IPS-15b (cell line): ENCODE measurements around the gene LMNTD1.

ENCODE experiments used
- H3K27me3 ChIP-seq: one replicate; pipeline ENCODE4 v1.6.1; 2013; ENCODE audit warnings: low read length; ENCODE audit not compliant: control insufficient read depth, insufficient read depth
- H3K36me3 ChIP-seq: one replicate; pipeline ENCODE4 v1.6.1; 2013; ENCODE audit warnings: low read length; ENCODE audit not compliant: control insufficient read depth, insufficient read depth
- H3K4me1 ChIP-seq: one replicate; pipeline ENCODE4 v1.6.1; 2013; ENCODE audit warnings: mild to moderate bottlenecking, low read length; ENCODE audit not compliant: control insufficient read depth, insufficient read depth
- H3K4me3 ChIP-seq: one replicate; pipeline ENCODE4 v1.5.1; 2013; ENCODE audit warnings: low read depth, low read length
- H3K9ac ChIP-seq: one replicate; pipeline ENCODE4 v1.6.1; 2013; ENCODE audit warnings: low read depth, mild to moderate bottlenecking, low read length
- H3K9me3 ChIP-seq: one replicate; pipeline ENCODE4 v1.6.1; 2013; ENCODE audit warnings: mild to moderate bottlenecking, low read length; ENCODE audit not compliant: control insufficient read depth, insufficient read depth

The LMNTD1 gene

DNA sequence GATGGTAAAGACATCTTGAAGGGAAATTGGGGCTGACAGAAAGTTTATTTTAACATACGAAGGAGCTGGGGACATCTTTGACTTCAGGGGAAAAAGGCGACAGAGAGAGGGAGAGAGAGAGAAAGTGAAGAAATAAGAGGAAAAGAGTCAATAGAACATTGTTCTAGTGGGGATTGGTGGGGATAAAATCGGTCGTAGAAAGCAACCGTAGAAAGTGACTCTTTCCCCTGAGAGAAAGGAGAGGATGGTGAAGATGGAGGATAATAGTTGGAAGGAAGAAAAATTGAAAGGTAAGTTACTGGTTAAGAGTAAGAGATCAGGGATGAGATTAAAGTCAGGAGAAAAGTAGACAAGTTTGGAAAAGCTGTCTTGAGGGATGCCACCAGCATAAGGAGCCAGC, 75.9 kb downstream of the LMNTD1 start:
- no peak overlapping the region for H3K9ac ChIP-seq
- no peaks in the 10 kb centered on the region for H3K4me1 ChIP-seq
- no peaks in the 10 kb centered on the region for H3K36me3 ChIP-seq

DNA sequence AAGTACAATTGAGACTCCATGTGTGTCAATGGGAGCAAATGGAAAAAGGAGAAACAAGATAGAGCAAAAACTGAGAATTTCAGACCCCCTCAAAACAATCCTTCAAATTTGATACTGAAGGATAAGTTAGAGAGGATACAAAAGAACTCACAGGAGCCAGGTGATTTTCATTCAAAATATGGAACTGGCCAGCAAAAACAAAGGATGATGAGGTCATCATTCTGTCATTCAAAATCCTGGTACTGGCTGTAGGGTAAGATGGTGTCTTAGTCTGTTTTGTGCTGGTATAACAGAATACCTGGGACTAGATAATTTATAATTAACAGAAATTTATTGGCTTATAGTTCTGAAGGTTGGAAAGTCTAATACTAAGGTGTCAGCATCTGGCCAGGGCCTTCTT, 80.6 kb downstream of the LMNTD1 start:
- Histone ChIP-seq H3K4me1 (no peaks in the 10 kb centered on the region), H3K36me3 (no peaks in the 10 kb centered on the region), H3K27me3 (no peaks in the 10 kb centered on the region), H3K4me3 (no peak overlapping the region), H3K9ac (no peak overlapping the region), H3K9me3 (no peaks in the 10 kb centered on the region)

More for the DNA sequence above, 75.9 kb downstream of the LMNTD1 start:
- Histone ChIP-seq H3K27me3 (no peaks in the 10 kb centered on the region), H3K9me3 (no peaks in the 10 kb centered on the region), H3K4me3 (no peak overlapping the region)

- H3K27me3 ChIP-seq = no peaks in the 10 kb centered on the region
- no peaks in the 10 kb centered on the region for H3K9me3 ChIP-seq
- H3K36me3 ChIP-seq = no peaks in the 10 kb centered on the region
- no peaks in the 10 kb centered on the region for H3K4me1 ChIP-seq
- no peak overlapping the region for H3K4me3 ChIP-seq
- H3K9ac ChIP-seq = no peak overlapping the region
Observed at GRCh38 chr12:25469861-25470260, 83.2 kb downstream of the LMNTD1 start.

DNA sequence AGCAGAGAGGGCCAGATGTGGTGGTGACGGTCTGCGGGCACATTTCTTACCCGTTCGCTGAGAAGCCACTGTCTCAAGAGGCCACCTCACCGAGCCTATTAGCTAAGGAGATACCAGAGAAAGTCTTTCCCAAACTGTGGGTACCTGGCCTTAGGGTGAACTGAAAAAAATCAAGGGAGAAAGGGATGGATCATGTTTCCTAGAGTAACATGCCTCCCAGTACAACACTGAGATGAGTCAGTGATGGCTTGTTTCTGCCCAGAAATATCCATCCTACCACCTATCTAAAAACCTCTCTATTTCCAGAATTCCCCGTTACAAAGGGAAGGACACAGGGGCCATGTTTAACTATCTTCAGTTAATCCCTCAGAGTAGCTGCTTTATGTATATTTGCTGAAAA, 83.7 kb downstream of the LMNTD1 start:
- Histone ChIP-seq H3K9me3 (no peaks in the 10 kb centered on the region), H3K4me1 (no peaks in the 10 kb centered on the region), H3K27me3 (no peaks in the 10 kb centered on the region), H3K4me3 (no peak overlapping the region), H3K36me3 (no peaks in the 10 kb centered on the region), H3K9ac (no peak overlapping the region)

DNA sequence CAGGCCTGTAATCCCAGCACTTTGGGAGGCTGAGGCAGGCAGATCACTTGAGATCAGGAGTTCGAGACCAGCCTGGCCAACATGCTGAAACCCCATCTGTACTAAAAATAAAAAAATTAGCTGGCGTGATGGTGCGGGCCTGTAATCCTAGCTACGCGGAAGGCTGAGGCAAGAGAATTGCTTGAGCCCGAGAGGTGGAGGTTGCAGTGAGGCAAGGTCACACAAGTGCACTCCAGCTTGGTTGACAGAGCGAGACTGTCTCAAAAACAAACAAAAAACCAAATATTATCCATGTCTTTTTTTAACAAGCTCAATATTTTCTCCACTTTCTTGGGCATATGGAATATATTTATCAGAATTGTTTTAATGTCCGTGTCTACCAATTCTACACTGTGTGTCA, 89.6 kb downstream of the LMNTD1 start:
- Histone ChIP-seq H3K27me3 (no peaks in the 10 kb centered on the region), H3K9me3 (no peaks in the 10 kb centered on the region), H3K36me3 (no peaks in the 10 kb centered on the region), H3K9ac (no peak overlapping the region), H3K4me3 (no peak overlapping the region), H3K4me1 (no peaks in the 10 kb centered on the region)

DNA sequence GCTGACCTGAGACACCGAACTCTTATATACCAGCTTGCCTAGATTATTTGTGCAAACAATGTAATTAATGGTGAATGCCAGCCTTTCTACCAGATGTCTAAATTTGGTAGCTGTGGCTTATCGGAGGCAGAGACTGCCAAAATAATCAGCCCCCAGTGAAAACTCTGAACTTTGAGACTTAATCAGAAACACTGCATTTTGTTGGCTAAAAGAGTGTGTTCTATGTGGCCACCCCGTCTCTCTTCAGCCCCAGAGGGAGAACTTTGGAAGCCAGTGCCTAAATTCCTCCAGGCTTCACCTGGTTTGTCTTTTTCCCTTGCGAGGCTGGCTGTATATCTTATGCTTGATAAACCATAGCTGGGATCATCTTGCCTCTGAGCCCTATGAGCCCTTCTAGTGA, 90.1 kb downstream of the LMNTD1 start:
- Histone ChIP-seq H3K9me3 (no peaks in the 10 kb centered on the region), H3K27me3 (no peaks in the 10 kb centered on the region), H3K9ac (no peak overlapping the region), H3K4me1 (no peaks in the 10 kb centered on the region), H3K36me3 (no peaks in the 10 kb centered on the region), H3K4me3 (no peak overlapping the region)

DNA sequence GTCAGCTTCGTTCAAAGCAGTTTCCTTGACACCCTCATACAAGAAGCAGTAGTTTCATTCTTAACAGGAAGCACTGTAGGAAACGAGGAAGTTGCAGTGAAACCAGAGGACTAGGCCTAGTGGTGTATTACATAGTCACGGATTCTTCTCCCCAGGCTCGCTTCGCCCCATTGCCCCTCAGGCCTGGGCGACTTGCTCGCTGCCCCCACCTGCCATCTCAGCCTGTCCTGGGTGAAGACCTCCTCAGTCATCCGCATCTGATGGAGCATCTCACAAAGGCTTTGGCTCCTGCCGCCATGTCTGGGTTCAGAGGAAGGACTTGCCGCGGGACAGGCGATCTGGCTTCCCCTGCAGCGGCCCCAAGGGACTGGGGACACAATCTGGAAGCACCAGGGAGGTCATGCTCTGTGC, 93.5 kb downstream of the LMNTD1 start:
- no peak overlapping the region for H3K9ac ChIP-seq
- H3K27me3 ChIP-seq = no peaks in the 10 kb centered on the region
- H3K4me3 ChIP-seq = no peak overlapping the region
- no peaks in the 10 kb centered on the region for H3K36me3 ChIP-seq
- no peaks in the 10 kb centered on the region for H3K9me3 ChIP-seq
- H3K4me1 ChIP-seq = no peaks in the 10 kb centered on the region

DNA sequence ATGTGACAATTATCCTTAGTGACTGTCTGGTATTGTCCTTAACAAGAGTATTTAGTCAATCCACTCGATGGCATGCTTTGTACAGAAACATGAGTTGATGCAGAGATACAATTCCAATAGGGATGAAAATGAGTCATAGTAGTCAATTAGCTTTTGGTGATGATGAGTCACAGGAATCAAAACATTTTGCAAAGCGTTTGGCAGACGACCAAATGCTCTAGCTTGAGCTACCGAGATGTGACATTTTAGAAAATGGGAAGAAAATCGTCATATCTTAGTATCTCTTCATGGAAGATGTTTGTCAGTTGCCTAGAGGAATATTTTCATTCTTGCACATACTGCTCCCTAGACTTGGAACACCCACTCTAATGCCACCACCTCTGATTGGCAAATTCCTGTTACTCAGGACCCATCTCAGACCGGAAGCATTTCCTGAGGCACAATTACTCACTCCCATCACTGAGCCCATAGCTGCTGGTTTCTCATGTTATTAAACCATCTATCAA, 95.0 kb downstream of the LMNTD1 start:
- no peaks in the 10 kb centered on the region for H3K9me3 ChIP-seq
- H3K27me3 ChIP-seq = no peaks in the 10 kb centered on the region
- no peaks in the 10 kb centered on the region for H3K4me1 ChIP-seq
- no peaks in the 10 kb centered on the region for H3K36me3 ChIP-seq
- no peak overlapping the region for H3K4me3 ChIP-seq
- H3K9ac ChIP-seq = no peak overlapping the region

DNA sequence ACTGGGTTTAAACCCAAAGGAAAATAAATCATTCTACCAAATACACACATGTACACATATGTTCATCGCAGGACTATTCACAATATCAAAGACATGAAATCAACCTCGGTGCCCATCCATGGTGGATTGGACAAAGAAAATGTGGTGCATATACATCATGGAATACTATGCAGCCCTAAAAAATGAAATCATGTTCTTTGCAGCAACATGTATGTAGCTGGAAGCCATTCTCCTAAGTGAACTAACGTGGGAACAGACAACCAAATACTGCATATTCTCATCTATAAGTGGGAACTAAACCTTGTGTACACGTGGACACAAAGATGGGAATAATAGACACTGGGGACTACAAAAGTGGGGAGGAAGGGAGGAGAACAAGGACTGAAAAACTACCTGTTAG, 96.6 kb downstream of the LMNTD1 start:
- no peaks in the 10 kb centered on the region for H3K9me3 ChIP-seq
- H3K4me3 ChIP-seq = no peak overlapping the region
- H3K9ac ChIP-seq = no peak overlapping the region
- H3K36me3 ChIP-seq = no peaks in the 10 kb centered on the region
- H3K4me1 ChIP-seq = no peaks in the 10 kb centered on the region
- no peaks in the 10 kb centered on the region for H3K27me3 ChIP-seq

DNA sequence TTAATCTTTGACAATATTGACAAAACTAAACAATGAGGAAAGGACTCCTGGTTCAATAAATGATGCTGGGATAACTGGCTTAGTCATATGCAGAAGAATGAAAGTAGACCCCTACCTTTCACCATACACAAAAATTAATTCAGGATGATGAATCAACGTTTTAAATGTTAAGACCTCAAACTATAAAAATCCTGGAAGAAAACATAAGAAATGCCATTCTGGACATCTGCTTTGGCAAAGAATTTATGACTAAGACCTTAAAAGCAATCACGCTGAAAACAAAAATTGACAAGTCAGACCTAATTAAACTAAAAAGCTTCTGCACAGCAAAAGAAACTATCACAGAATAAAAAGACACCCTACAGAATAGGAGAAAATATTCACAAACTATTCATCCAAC, 97.4 kb downstream of the LMNTD1 start:
- no peak overlapping the region for H3K9ac ChIP-seq
- no peaks in the 10 kb centered on the region for H3K9me3 ChIP-seq
- no peaks in the 10 kb centered on the region for H3K4me1 ChIP-seq
- H3K27me3 ChIP-seq = no peaks in the 10 kb centered on the region
- no peak overlapping the region for H3K4me3 ChIP-seq
- no peaks in the 10 kb centered on the region for H3K36me3 ChIP-seq

GRCh38 chr12:25449007-25449406, 104.1 kb downstream of the LMNTD1 start:
- Histone ChIP-seq H3K9me3 (no peaks in the 10 kb centered on the region), H3K4me1 (no peaks in the 10 kb centered on the region), H3K36me3 (no peaks in the 10 kb centered on the region), H3K27me3 (no peaks in the 10 kb centered on the region), H3K4me3 (no peak overlapping the region), H3K9ac (no peak overlapping the region)

DNA sequence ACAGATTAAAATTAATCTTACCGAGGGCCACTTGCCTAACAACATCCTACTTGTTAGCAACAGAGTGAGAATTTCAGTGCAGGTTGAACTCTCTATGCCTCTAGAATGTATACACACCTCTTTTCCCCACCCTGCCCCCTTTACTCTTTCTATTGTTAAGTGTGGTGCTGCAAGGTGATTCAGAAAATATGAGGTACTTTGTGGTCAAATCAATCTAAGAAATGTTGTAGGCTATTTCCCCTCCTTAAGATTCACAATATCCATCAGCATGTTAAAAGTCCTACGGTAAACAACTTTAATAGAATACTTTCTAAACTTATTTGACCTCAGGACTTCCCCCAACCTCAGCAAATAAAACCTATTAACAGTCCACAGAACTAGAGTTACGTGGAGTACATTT, 106.0 kb downstream of the LMNTD1 start:
- no peak overlapping the region for H3K4me3 ChIP-seq
- no peak overlapping the region for H3K9ac ChIP-seq
- no peaks in the 10 kb centered on the region for H3K9me3 ChIP-seq
- H3K4me1 ChIP-seq = no peaks in the 10 kb centered on the region
- no peaks in the 10 kb centered on the region for H3K27me3 ChIP-seq
- H3K36me3 ChIP-seq = no peaks in the 10 kb centered on the region

DNA sequence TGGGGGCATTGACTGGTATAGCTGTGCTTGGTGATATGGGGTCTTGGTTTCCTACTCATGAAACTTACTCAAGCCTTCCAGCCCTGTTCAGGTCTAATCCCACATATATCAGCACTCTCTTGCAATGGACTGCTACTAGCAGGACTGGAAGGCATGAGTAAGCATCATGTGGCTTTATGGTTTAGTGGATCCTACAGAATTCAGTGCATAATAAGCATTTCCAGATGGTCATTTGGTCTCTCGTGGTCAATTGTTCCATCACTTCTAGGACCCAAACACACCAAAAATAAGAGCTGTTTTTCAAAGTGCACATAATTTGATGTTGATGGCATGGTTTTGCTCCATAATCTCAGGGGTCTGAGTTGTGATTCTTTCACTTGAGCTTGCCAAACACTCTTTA, 114.4 kb downstream of the LMNTD1 start:
- no peaks in the 10 kb centered on the region for H3K27me3 ChIP-seq
- no peak overlapping the region for H3K4me3 ChIP-seq
- no peaks in the 10 kb centered on the region for H3K36me3 ChIP-seq
- no peaks in the 10 kb centered on the region for H3K4me1 ChIP-seq
- H3K9me3 ChIP-seq = no peaks in the 10 kb centered on the region
- no peak overlapping the region for H3K9ac ChIP-seq
